OCI-LY3 (cell line): ENCODE results near the gene C11orf24.

Source experiments
- H2AFZ ChIP-seq: fragments of 200-600, 300-600 bp; shearing (Covaris generic); 2 replicates; pipeline ENCODE4 v1.6.0; 2014; ENCODE audit warnings: antibody characterized with exemption, low read depth, low read length
- H3K27ac ChIP-seq: fragments of 200-600, 300-600 bp; sonication (generic); 2 replicates; pipeline ENCODE4 v1.5.1; 2014; ENCODE audit warnings: mild to moderate bottlenecking, low read length, moderate library complexity, mixed read lengths
- H3K27me3 ChIP-seq: fragments of 200-600, 300-600 bp; sonication (generic); 2 replicates; pipeline ENCODE4 v1.6.1; 2014; ENCODE audit warnings: low read depth, low read length, mixed read lengths
- H3K36me3 ChIP-seq: fragments of 200-600, 300-600 bp; sonication (generic); replicated peaks from 2 replicates; pipeline ENCODE3; 2014; ENCODE audit warnings: low read depth, low read length, mixed read lengths
- H3K4me1 ChIP-seq: fragments of 300-600, 200-600 bp; sonication (generic); 2 replicates; pipeline ENCODE4 v1.6.1; 2014; ENCODE audit warnings: low read length, mixed read lengths
- H3K4me2 ChIP-seq: fragments of 200-600, 300-600 bp; sonication (generic); 2 replicates; pipeline ENCODE4 v1.6.1; 2014; ENCODE audit warnings: low read length, mixed read lengths
- H3K4me3 ChIP-seq: fragments of 300-600, 200-600 bp; sonication (generic); 2 replicates; pipeline ENCODE4 v1.5.1; 2014; ENCODE audit warnings: antibody characterized with exemption, mild to moderate bottlenecking, low read length, moderate library complexity
- H3K79me2 ChIP-seq: fragments of 300-600, 200-600 bp; shearing (Covaris generic); 2 replicates; pipeline ENCODE4 v1.6.1; 2014; ENCODE audit warnings: mild to moderate bottlenecking, low read length, mixed read lengths
- H3K9ac ChIP-seq: fragments of 300-600, 200-600 bp; shearing (Covaris generic); 2 replicates; pipeline ENCODE4 v1.6.0; 2014; ENCODE audit warnings: mild to moderate bottlenecking, low read length, moderate library complexity
- H3K9me3 ChIP-seq: fragments of 200-600, 300-600 bp; shearing (Covaris generic); 2 replicates; pipeline ENCODE4 v1.6.1; 2014; ENCODE audit warnings: low read length, mixed read lengths; ENCODE audit not compliant: insufficient read depth
- H4K20me1 ChIP-seq: fragments of 200-600, 300-600 bp; sonication (generic); 2 replicates; pipeline ENCODE4 v1.6.1; 2016; ENCODE audit warnings: low read length, mixed read lengths; ENCODE audit not compliant: insufficient read depth
- CTCF ChIP-seq: fragments of 200-600, 300-600 bp; sonication (generic); IDR thresholded peaks from 2 replicates; pipeline ENCODE4 v1.5.1; 2014; ENCODE audit warnings: antibody characterized with exemption, low read length, low read depth
- EZH2phosphoT487 ChIP-seq: fragments of 200-600 bp; shearing (Covaris generic); IDR thresholded peaks from 2 replicates; pipeline ENCODE4 v1.6.1; 2018; ENCODE audit warnings: antibody characterized with exemption, mixed run types, low read depth

Gene C11orf24

GRCh38 chr11:68282141-68282860, 10.5 kb upstream of the C11orf24 start:
- peak overlapping the region; percentile 37 for H3K4me3 ChIP-seq

GRCh38 chr11:68279676-68280075, 7.9 kb upstream of the C11orf24 start:
- Histone ChIP-seq H3K9ac (no peak overlapping the region), H3K79me2 (no peaks in the 10 kb centered on the region), H3K27ac (no peak overlapping the region), H3K36me3 (peaks cover 1% of the 10 kb centered on the region), H3K9me3 (peaks cover 2% of the 10 kb centered on the region), H3K4me1 (peaks cover 13% of the 10 kb centered on the region), H3K4me3 (no peak overlapping the region), H3K27me3 (no peaks in the 10 kb centered on the region), H3K4me2 (no peak overlapping the region), H4K20me1 (no peaks in the 10 kb centered on the region), H2AFZ (no peak overlapping the region)
- TF ChIP-seq EZH2phosphoT487 (no peak), CTCF (no peak)

More at GRCh38 chr11:68282141-68282860, 10.5 kb upstream of the C11orf24 start:
- Histone ChIP-seq H3K9ac (peak overlapping the region; percentile 2; the same call in 1 of the 2 replicates), H3K27ac (peak overlapping the region; percentile 1), H3K27me3 (no peaks in the 10 kb centered on the region), H2AFZ (peak overlapping the region; percentile 56), H4K20me1 (no peaks in the 10 kb centered on the region), H3K4me2 (peak overlapping the region; percentile 49), H3K79me2 (no peaks in the 10 kb centered on the region), H3K36me3 (no peaks in the 10 kb centered on the region), H3K9me3 (0 out of 2 replicates have a peak, but pooled peaks cover 5% of the 10 kb centered on the region), H3K4me1 (peaks cover 13% of the 10 kb centered on the region)
- TF ChIP-seq CTCF (no peak), EZH2phosphoT487 (no peak)

- Histone ChIP-seq H3K4me1 (peaks cover 19% of the 10 kb centered on the region), H3K9ac (no peak overlapping the region), H3K9me3 (peaks cover 14% of the 10 kb centered on the region), H3K4me2 (no peak overlapping the region), H3K27ac (no peak overlapping the region), H3K36me3 (peaks cover 13% of the 10 kb centered on the region), H2AFZ (no peak overlapping the region), H3K79me2 (peaks cover 6% of the 10 kb centered on the region), H4K20me1 (no peaks in the 10 kb centered on the region), H3K27me3 (no peaks in the 10 kb centered on the region), H3K4me3 (no peak overlapping the region)
- TF ChIP-seq CTCF (no peak), EZH2phosphoT487 (no peak)
These were observed 5.1 kb upstream of the C11orf24 start for GRCh38 chr11:68276861-68277260.

GRCh38 chr11:68275721-68276507, 4.1 kb upstream of the C11orf24 start:
- Histone ChIP-seq H3K27ac (no peak overlapping the region), H3K4me2 (no peak overlapping the region)

More at GRCh38 chr11:68275721-68276507, 4.1 kb upstream of the C11orf24 start:
- no peak overlapping the region for H2AFZ ChIP-seq
- peaks cover 13% of the 10 kb centered on the region for H3K36me3 ChIP-seq
- H3K79me2 ChIP-seq, result peaks cover 14% of the 10 kb centered on the region
- no peaks in the 10 kb centered on the region for H3K27me3 ChIP-seq
- H3K4me1 ChIP-seq, result peaks cover 16% of the 10 kb centered on the region
- H3K9ac ChIP-seq, result no peak overlapping the region
- H4K20me1 ChIP-seq, result no peaks in the 10 kb centered on the region
- TF ChIP-seq EZH2phosphoT487 (no peak), CTCF (no peak)
- H3K9me3 ChIP-seq, result peaks cover 14% of the 10 kb centered on the region
- no peak overlapping the region for H3K4me3 ChIP-seq
